ENCODE measurements around the gene FRMPD4.

FRMPD4 gene

DNA sequence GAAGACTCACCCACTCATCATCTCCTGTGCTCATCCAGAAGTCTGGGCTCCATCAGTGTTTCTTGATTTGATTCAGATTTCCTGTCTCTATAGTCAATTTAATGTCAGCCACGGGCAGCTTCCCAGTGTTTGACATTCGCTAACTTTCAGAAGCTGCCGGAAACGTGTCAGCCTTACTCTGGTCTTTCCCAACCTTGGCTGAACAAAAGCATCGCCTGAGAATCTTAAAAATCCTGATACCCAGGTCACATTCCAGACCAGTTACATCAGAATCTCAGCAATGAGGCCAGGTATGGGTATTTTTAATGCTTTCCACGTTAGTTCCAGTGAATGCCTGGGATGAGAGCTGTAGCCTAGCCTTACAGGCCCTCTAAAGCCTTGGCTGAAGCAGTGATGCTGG is 233.8 kb downstream of the FRMPD4 start:
- no peak for TF ChIP-seq ZFX (IDR thresholded peaks at IDR 0.05; ENCODE audit: borderline replicate concordance)
- TF ChIP-seq, protein P1, sequence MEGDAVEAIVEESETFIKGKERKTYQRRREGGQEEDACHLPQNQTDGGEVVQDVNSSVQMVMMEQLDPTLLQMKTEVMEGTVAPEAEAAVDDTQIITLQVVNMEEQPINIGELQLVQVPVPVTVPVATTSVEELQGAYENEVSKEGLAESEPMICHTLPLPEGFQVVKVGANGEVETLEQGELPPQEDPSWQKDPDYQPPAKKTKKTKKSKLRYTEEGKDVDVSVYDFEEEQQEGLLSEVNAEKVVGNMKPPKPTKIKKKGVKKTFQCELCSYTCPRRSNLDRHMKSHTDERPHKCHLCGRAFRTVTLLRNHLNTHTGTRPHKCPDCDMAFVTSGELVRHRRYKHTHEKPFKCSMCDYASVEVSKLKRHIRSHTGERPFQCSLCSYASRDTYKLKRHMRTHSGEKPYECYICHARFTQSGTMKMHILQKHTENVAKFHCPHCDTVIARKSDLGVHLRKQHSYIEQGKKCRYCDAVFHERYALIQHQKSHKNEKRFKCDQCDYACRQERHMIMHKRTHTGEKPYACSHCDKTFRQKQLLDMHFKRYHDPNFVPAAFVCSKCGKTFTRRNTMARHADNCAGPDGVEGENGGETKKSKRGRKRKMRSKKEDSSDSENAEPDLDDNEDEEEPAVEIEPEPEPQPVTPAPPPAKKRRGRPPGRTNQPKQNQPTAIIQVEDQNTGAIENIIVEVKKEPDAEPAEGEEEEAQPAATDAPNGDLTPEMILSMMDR (IDR thresholded peaks at IDR 0.05): no peak
- H3K27ac ChIP-seq: no peak overlapping the region

DNA sequence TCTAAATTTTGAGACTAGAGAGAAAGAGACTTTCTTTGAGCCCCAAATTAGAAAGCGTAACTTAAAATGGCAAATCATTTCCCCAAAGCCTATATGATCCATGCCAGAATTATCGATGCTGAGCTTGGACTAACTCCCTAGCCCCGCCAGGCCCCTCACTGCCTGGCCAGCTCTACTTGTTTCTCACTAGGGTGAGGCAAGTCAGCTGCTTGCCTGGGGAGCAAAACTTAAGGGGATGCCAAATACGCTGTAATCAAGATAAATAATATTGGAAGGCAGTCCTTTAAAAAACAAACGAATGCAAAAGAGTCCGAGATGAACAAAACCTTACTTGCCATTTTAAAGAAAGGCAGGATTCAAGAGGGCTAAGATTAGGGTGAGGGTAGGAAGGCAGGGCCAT is 236.0 kb downstream of the FRMPD4 start:
- H3K27ac ChIP-seq: no peak overlapping the region
- TF ChIP-seq, protein P1 (IDR thresholded peaks at IDR 0.05): no peak
- no peak for TF ChIP-seq ZFX (IDR thresholded peaks at IDR 0.05; ENCODE audit: borderline replicate concordance)

DNA sequence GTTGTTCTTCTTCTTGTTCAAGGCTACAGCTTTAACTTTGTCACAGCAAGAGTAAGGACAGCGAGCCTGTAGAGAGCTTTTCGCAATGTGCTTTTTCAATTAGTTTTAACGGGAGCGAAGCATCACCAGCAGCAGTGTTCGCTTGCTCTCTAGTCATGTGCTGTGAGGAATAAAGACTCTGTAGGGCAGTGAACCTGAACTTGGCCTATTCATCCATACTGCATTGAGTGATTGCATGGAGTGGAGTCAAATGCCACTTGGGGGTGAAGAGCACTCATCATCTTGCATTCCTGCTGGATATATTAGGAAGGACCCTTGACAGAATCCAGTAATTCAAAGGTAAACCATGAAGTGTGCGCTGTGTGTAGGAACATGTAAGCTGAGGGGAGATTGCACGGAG is 240.0 kb downstream of the FRMPD4 start:
- TF ChIP-seq, protein P1 (IDR thresholded peaks at IDR 0.05): no peak
- TF ChIP-seq ZFX (IDR thresholded peaks at IDR 0.05; ENCODE audit: borderline replicate concordance): no peak
- H3K27ac ChIP-seq: no peak overlapping the region

DNA sequence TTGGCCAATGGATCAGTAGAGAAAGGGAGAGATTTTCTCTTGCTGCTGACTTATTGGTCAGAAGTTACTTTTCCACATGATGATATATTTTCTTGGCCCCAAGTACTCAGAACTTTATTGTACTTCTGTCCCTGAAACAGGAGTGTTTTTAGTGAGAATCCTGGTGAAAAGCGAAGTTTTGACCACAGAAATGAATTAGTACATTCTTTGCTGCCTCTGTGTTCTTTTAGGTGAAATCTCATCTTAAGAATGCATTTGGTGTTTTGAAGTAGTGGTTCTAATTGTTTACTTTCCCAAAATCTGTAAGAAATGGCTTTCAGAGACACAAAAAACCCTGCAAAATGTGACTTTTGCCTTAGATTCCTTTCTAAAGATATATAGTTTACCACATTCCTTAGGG is 240.4 kb downstream of the FRMPD4 start:
- no peak overlapping the region for H3K27ac ChIP-seq
- TF ChIP-seq, protein P1 (IDR thresholded peaks at IDR 0.05): no peak
- TF ChIP-seq ZFX (IDR thresholded peaks at IDR 0.05; ENCODE audit: borderline replicate concordance): no peak

DNA sequence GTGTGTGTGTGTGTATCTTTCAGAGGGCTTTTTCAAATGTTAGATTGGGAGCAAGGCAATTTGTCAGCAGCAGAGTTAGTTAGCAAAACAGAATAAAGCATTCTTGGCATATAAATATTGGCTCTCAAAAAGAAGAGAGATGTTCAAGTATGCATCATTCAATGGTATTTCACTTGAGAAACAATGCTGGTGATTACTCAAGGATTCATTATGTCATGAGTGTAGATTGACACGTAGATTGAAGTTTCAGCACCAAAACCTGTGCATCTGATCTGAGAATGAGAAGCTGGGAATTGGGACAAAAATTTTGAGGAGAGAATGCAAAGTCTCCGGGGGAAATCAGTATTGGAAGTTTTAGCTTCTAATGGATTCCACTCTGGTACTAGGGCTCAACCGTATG is 241.4 kb downstream of the FRMPD4 start:
- TF ChIP-seq, protein P1 (IDR thresholded peaks at IDR 0.05): no peak
- no peak for TF ChIP-seq ZFX (IDR thresholded peaks at IDR 0.05; ENCODE audit: borderline replicate concordance)
- H3K27ac ChIP-seq: no peak overlapping the region

DNA sequence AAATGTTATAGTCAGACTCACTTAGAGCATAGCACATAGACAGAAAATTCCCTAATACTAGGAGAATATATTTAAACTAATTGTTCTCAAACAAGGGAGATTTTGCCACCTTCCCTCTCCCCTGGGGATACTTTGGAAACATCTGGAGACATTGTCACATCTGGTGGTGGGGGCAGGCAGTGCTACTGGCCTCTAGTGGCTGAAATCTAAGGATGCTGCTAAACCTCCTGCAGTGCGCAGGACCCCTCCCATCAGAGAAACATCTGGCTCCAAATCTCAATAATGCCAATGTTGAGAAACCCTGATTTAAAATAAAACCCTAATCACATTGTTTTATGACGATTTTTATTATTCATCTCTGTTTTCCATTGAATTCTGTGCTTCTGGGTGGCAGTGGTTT is 244.9 kb downstream of the FRMPD4 start:
- H3K27ac ChIP-seq: no peak overlapping the region
- TF ChIP-seq ZFX (IDR thresholded peaks at IDR 0.05; ENCODE audit: borderline replicate concordance): no peak
- TF ChIP-seq, protein P1 (IDR thresholded peaks at IDR 0.05): peak; percentile 32; the same call in 1 of the 2 replicates

DNA sequence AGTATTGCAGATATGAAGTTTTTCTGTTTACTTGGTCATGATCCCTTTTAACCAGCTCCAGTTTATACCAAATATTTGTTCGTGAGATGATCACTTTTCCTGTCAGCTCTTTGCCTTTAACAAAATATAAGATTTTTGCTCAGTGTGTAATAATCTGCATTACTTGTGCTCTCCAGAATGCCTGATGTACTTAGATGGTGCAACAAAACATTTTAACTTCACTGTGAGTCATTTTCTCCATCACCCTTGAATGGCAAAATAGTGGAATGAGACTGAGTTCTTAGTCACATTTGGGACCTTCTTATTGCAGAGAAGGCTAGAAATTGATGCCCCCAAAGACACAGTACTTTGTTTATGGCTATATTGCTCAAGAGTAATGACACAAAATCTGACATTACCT is 252.0 kb downstream of the FRMPD4 start:
- TF ChIP-seq, protein P1 (IDR thresholded peaks at IDR 0.05): no peak
- no peak for TF ChIP-seq ZFX (IDR thresholded peaks at IDR 0.05; ENCODE audit: borderline replicate concordance)
- H3K27ac ChIP-seq: no peak overlapping the region

Data from 22Rv1 (cell line).